HG03342 (cell line): Measurements from ENCODE around the gene PTPN2.
"Not testable (repeated sequence)": the region's sequence is repeated elsewhere in the genome, so short reads cannot be mapped to it uniquely, and the experiment has no call there.

Experiments
- ATAC-seq: cut with Tn5 transposase; IDR thresholded peaks from one replicate; pipeline ENCODE4 v1.9.1; 2021; ENCODE audit warnings: mild to moderate bottlenecking, moderate library complexity; ENCODE audit not compliant: unreplicated experiment

The PTPN2 gene

DNA sequence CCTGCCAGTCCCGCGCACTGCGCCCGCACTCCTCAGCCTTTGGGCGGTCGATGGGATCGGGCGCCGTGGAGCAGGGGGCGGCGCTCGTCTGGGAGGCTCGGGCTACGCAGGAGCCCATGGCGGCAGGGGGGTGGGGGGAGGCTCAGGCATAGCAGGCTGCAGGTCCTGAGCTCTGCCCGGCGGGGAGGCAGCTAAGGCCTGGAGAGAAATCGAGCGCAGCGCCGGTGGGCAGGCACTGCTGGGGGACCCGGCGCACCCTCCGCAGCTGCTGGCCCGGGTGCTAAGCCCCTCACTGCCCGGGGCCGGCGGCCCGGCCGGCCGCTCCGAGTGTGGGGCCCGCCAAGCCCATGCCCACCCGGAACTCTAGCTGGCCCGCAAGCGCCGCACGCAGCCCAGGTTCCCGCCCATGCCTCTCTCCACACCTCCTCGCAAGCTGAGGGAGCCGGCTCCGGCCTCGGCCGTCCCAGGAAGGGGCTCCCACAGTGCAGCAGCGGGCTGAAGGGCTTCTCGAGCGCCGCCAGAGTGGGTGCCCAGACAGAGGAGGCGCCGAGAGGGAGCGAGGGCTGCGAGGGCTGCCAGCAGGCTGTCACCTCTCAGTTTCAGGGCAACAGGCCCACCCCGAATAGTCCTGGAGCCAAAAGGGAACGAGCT, 107.1 kb downstream of the PTPN2 start:
- no peak for ATAC-seq

DNA sequence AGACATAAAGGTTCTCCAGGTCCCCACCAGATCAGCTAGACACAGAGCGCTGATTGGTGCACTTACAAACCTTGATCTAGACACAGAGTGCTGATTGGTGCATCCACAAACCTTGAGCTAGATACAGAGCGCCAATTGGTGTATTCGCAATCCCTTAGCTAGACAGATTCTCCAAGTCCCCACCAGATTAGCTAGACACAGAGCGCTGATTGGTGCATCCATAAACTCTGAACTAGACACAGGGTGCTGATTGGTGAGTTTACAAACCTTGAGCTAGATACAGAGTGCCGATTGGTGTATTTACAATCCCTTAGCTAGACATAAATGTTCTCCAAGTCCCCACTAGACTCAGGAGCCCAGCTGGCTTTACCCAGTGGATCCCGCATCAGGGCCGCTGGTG, 107.6 kb downstream of the PTPN2 start:
- ATAC-seq: not testable (repeated sequence)

DNA sequence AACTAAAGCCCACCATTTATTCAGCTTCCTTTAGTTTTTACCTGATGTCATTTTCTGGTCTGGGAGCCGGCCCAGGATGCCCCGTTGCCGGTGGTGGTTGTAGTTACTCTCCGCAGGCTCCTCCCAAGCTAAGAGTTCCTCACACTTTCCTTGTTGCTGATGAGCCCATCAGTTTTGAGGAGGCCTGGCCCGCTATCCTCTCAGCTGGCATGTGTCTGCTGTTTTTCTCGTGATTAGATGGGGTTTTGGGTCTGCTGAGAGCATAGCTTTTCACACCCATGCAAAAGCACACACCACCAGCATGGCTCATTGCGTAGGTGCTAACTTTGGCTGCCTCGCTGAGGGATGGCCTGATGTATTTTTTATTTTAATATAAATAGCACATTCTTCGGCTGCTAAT, 109.1 kb downstream of the PTPN2 start:
- no peak for ATAC-seq

DNA sequence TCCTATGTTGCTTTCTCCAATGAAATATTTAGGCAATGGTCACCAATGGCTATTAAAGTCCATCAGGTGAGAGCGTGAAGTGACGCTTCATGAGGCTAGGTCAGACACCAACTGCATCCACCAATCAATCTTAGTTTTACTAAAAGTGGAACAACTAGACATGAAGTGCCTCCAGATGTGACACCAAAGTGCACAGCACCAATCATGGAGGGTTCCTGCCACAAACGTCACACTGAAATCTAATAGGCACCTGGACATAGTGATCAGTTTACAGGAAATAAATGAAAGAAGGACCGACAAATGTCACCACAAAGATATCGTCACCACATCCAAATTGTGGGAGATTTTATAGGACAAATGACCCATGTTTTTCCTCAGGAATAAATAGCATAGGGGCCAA, 110.7 kb downstream of the PTPN2 start:
- ATAC-seq: no peak

DNA sequence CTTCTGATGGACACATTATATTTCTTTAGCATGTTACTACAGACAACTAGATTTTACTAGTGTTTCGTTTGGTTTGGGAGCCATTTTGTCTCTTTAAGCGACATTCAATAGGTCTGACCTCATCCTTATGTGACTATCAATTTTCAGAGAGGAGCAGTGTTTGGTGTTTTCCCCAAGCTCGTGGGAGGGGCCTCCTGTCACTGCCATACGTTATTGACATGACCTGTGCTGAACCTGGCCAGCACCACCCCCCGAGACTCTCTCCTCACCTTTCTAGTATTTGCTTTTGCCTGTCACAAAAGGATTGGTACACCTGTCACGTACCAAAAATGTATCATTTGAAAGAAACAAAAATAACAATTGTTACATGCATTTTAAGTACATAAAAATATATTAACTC, 111.9 kb downstream of the PTPN2 start:
- no peak for ATAC-seq

DNA sequence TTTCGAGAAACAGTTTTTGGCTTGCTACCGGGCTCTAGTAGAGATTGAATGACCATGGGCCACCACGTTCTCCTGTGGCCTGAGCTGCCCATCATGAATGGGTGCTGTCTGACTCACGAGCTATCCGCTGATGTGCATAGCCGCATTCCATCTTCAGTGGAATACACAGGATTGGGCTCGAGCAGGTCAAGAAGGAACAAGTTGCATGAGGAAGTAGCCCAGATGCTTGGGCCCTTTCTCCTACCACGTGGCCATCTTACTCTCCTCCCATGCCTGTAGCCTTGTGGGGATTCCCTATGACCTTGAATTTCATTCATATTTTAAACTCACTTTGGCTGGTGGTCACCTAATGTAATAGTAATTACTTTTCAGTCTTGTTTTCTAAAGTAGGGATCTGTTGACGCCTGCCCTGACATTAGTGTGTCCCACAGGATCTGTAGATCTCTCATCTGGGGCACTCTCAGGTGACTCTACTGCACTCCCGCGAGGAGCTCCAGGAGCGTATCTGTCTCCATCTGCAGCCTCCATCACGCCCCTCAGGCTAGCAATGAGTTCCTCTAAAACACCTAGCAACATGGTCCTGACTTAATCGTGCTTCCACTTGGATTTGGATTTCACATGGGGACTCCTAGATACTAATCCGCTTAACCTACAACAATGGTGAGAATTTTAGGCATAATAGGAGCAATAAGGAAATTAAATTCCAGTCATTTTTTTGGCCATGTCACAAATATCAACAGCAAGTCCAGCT, 113.4 kb downstream of the PTPN2 start:
- ATAC-seq: no peak

DNA sequence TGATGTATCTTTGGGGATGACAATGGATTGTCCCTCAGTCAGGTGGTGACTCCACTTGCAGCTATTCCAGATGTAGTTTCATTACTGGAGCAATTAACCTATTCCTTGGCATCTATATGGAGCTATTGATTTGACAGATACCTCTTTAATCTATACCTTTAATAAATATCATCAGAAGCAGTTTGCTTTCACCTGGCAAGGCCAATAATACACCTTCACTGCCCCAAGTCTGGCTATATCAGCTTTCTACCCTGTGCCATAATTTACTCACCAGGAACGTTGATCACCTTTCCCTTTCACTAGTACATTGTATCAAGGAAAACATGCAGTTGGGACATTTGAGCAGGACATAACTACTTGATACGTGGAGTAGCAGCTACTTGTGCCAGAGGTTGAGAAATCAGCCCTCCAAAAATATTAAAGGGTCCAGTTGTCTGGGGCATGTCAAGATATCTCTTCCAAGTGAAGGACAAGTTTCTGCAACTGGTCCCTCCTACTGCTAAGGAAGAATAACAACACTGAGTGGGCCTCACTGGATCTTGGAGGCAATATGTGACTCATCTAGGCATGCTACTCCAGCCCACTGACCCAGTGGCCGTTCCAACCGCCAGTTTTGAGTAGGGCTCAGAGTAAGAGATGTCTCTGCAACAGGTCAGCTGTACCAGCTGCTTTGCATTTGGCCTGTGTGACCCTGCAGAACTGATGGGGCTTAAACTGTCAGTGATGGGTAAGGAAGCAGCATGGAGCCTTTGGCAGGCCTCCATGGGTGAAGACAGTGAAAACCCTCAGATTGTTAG, 114.2 kb downstream of the PTPN2 start:
- ATAC-seq: no peak

DNA sequence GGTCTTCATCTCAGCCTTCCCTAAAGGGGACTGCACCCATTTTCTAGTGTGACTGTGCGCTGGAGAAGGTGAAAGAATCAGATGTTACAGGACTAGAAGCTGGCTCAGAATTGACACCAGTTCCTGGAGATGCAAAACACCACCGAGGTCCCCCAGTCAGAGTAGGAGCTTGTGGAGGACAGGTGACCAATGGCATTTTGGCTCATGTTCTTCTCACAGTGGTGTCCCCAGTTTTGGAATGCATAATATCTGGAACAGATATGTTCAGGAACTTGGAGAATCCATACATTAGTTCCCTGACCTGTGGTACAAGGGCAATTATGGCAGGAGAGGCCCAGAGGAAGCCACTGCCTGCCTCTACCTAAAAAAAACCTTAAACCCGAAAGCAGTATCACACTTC, 114.9 kb downstream of the PTPN2 start:
- no peak for ATAC-seq

DNA sequence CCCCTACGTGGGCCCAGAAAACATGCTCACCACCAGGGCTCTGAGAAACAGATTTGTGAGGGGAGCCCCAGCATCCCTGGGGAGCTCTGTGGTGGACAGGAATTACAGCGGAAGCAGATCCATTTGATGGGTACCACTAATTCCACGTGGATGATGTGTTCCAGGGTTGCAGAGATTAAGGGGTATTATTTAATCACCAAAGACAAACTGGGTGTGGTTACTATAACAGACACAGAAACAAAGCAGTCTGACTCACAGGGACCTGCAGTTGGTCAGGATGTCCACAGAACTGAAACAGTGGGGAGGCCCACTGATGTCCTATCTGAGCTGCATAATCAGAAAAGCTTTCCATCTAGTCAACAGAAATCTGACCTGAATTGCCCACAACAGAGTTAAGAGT, 115.4 kb downstream of the PTPN2 start:
- ATAC-seq: no peak

DNA sequence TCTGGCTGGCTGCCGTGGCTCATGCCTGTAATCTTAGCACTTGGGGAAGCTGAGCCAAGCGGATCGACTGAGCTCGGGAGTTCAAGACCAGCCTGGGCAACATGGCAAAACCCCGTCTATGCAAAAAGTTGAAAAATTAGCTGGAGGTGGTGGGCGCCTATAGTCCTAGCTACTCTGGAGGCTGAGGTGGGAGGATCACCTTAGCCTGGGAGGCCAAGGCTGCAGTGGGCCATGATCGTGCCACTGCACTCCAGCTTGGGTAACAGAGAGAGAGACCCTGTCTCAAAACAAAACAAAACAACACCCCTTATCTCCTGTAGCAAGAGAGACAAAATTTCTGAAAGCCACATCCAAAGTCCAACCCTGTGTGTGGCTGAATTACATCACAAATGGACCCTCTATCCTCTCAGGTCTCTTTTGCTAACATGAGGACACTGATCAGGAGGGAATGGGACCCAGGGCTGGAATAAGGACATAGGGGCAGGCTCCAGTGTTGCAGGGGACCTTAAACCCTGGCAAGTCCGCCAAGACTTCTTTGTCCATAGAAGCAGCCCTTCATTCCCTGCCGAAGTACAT, 116.4 kb downstream of the PTPN2 start:
- no peak for ATAC-seq

DNA sequence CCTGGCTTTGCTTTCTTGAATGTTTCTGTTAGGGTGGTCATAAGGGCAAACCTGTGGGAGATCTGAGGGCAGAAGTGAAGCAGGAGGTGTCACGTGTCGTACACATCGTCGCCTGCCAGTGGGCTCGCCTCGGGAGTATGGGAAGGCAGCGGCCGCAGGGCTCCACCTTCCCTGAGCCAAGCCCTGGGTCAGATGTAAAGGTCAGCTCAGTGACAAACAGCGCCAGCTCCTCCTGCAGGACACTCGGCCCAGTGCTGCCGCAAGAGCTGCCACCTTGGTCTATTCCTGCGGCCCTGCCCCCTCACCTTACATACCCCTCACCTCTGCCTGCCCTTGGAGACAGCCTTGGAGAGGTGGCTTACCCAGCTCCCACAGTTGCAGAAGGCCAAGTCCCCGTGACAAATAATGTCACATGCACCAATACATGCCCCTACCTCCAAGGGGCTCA, 117.0 kb downstream of the PTPN2 start:
- no peak for ATAC-seq

DNA sequence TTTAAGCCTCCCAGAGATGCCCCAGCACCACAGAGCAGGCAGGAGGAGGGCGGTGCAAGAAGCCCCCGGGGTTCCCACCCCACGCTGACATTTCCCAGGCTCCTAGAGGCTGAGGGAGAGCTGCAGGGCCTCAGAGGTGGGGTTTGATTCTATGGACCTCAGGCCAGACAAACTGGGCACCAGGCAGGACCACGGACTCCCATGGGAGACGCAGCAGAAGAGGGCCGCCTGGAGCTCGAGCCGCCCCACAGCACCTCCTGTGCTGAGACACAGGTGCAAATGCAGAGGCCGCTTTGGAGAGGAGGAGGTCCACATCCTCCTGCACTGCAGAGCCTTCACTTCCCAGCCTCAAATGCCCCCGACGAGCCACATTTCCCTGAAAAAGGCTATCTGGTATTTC, 118.5 kb downstream of the PTPN2 start:
- ATAC-seq: no peak

DNA sequence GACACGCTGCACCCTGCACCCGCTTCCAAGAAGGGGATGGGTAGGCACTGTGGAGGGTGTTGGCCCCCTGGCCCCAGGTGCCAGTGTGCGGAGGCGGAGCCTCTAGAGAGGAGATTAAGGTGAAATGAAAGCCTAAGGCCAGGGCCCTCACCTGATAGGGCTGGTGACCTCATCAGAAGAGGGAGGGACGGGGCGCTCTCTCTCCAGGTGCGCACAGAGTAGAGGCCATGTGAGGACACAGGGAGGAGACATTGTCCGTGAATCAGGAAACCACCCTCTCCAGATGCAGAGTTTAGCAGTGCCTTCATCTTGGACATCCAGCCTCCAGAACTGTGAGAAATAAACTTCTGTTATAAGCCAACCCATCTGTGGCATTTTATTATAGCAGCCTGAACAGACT, 118.9 kb downstream of the PTPN2 start:
- no peak for ATAC-seq

DNA sequence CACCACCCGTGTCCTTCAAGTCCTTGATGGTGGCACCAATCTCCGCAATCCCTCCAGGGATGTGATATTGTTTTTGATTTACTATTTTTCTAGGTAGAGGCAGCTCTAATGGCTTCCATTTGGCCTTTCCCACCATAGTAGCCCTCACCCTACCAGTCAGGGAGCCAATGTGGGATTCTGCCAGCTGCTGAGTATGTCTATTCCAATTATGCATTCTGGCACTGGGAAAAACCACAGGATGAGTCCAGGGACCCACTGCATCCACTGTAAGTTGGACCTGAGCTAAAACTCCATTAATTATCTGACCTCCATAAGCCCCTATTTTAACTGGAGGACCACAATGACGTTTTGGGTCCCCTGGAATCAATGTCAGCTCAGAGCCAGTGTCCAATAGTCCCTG, 125.5 kb downstream of the PTPN2 start:
- ATAC-seq: not testable (repeated sequence)

DNA sequence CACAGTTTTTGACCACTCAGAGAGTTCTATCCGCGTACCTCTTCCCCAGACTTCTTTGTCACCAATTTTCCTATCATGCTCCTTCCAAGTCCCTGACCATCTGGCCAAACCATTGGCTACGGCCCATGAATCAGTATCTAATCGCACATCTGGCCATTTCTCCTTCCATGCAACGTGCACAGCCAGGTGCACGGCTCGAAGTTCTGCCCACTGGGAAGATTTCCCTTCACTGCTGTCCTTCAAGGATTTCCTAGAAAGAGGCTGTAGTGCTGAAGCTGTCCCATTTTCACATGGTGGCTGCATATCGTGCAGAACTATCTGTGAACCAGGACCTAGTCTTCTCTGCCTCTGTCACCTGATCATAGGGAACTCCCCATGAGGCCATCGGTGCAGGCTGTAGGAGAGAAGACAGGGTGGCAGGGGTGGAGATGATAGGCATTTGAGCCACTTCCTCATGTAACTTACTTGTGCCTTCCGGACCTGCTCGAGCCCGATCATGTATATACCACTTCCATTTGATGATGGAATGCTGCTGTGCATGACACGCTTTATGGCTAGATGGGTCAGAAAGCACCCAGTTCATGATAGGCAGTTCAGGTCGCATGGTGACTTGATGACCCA, 127.3 kb downstream of the PTPN2 start:
- ATAC-seq: not testable (repeated sequence)

DNA sequence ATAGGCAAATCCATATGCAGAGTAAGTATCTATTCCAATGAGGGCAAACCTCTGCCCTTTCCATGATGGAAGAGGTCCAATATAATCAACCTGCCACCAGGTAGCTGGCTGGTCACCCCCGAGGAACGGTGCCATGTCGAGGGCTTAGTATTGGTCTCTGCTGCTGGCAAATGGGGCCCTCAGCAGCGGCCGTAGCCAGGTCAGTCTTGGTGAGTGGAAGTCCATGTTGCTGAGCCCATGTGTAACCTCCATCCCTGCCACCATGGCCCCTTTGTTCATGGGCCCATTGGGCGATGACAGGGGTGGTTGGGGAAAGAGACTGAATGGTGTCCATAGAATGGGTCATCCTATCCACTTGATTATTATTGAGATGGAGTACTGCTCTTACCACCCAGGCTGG, 128.4 kb downstream of the PTPN2 start:
- ATAC-seq: not testable (repeated sequence)

DNA sequence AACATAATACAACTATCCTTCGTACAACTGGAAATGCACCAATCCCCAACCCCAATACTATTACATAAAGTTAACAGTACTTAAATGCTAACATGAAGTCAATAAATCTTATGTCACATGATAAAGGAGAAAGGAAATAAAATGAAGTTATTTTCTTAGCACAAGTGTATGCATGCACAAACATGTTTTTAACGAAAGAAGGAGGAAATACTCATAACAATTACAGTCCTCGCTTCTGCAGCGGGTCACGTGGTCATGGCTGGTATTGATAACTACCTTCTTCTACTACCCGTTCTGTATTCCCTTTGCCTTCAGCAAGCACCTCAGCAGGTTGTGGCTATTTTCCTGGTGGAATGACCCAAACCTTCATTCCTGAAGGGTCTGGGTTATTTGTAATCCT, 129.5 kb downstream of the PTPN2 start:
- no peak for ATAC-seq

DNA sequence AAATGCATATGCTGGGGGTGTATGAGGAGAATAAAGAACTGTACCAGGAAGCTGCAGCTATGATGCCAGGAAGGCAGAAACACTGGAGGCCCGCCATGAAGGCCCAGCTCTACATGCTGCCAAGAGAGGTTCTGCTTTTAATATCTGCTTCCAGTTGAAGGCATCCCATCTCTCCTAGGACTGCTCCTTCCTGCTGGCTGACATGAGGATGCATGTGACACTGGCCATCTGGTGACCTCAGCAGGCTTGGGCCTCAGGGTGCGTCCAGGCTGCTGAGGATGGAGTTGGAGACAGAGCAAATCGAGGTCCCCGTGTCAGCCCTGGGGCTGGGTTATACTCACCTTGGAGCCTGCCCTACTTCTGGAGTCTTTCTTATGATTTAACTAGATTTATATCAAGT, 132.1 kb downstream of the PTPN2 start:
- ATAC-seq: no peak

DNA sequence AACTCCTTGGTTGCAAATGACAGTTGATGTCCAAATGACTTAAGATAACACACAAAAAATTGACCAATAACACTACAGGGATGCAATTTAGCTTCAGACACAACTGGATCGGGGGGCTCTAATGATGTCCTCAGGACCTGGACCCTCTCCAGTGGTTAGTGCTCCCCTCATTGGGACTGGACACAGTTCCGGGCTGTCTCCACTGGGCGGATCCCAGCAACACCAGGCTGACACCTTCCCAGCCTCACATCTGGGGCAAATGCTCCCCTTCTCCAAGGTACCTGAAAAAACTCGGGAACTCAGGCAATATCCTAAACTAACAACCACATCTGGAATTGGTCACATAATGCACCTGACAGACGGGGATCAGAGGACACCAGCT, 132.5 kb downstream of the PTPN2 start:
- ATAC-seq: no peak

DNA sequence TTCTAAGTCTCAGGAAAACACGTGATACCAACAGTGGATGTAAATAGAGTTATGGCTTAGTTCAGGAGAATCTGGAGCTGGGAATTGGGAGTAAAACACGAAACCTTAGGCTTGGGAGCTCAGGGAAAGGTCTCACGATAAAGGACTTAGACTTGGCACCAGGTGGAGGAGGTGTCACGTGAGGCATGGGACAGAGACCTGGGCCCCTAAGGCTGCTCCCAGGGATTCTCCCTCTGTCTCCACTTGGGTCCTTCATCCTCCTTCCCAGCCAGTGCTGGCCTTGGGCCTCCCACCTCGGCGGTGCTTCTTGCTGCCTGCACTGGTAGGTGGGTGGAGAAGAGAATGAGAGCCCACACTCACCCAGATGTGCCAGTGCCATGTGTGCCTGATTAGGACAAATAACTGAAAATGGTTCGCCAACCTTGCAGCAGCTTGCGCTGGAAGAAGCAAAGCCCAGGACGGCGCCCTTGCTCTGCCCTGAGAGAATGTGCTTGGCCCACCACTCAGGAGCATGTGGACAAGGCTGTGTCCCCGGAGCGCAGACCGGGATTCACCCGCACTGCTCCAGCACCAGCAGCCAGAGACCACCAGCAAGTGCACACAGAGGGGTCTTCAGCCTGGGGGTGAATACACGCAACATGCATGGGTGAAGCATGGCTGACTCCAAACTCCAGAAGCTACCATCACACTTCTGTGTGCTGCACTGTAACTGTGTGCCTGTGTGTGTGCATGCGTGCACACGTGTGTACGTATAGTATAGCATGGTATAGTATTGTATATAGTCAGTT, 133.1 kb downstream of the PTPN2 start:
- ATAC-seq: no peak
